Loucy (cell line): ENCODE results near the gene KCNJ15.

Source experiments
- H2AFZ ChIP-seq: fragments of 200-600 bp; sonication (generic); 2 replicates; pipeline ENCODE4 v1.6.0; 2016; ENCODE audit warnings: antibody characterized with exemption, mild to moderate bottlenecking, low read length, moderate library complexity
- H3F3A ChIP-seq: fragments of 200-600 bp; 2 replicates; pipeline ENCODE4 v1.6.0; 2016; ENCODE audit warnings: antibody characterized with exemption, low read depth, mild to moderate bottlenecking
- H3K27me3 ChIP-seq: fragments of 200-600 bp; sonication (generic); 2 replicates; pipeline ENCODE4 v1.6.1; 2014; ENCODE audit warnings: low read length, mild to moderate bottlenecking; ENCODE audit not compliant: insufficient read depth, poor library complexity, severe bottlenecking
- H3K36me3 ChIP-seq: fragments of 200-600 bp; sonication (generic); 2 replicates; pipeline ENCODE4 v1.6.1; 2016; ENCODE audit warnings: low read length; ENCODE audit not compliant: insufficient read depth
- H3K4me1 ChIP-seq: fragments of 200-600 bp; sonication (generic); 2 replicates; pipeline ENCODE4 v1.5.1; 2014; ENCODE audit warnings: low read length, mild to moderate bottlenecking; ENCODE audit not compliant: insufficient read depth, poor library complexity, severe bottlenecking
- H3K4me2 ChIP-seq: fragments of 200-600 bp; sonication (generic); 2 replicates; pipeline ENCODE4 v1.6.0; 2014; ENCODE audit warnings: antibody characterized with exemption, low read length, low read depth, mild to moderate bottlenecking; ENCODE audit not compliant: poor library complexity, severe bottlenecking
- H3K4me3 ChIP-seq: fragments of 200-600 bp; sonication (generic); 2 replicates; pipeline ENCODE4 v1.5.1; 2014; ENCODE audit warnings: low read length, mild to moderate bottlenecking, mixed read lengths; ENCODE audit not compliant: poor library complexity, severe bottlenecking
- H3K79me2 ChIP-seq: fragments of 200-600 bp; sonication (generic); 2 replicates; pipeline ENCODE4 v1.6.1; 2014; ENCODE audit warnings: low read length; ENCODE audit not compliant: insufficient read depth
- H3K9ac ChIP-seq: fragments of 200-600 bp; sonication (generic); 2 replicates; pipeline ENCODE4 v1.6.0; 2014; ENCODE audit warnings: mild to moderate bottlenecking, low read depth, low read length, moderate library complexity; ENCODE audit not compliant: poor library complexity, severe bottlenecking
- H3K9me2 ChIP-seq: fragments of 200-600 bp; sonication (generic); replicated peaks from 2 replicates; pipeline ENCODE4 v1.6.1; 2016; ENCODE audit warnings: low read depth, low read length, mixed read lengths
- H3K9me3 ChIP-seq: fragments of 200-600 bp; sonication (generic); 2 replicates; pipeline ENCODE4 v1.6.1; 2014; ENCODE audit warnings: mild to moderate bottlenecking, antibody characterized with exemption, low read length, low read depth; ENCODE audit not compliant: insufficient read depth
- H4K20me1 ChIP-seq: fragments of 200-600 bp; sonication (generic); 2 replicates; pipeline ENCODE4 v1.6.0; 2014; ENCODE audit warnings: antibody characterized with exemption, low read length, mild to moderate bottlenecking; ENCODE audit not compliant: insufficient read depth, poor library complexity, severe bottlenecking
- CTCF ChIP-seq: fragments of 200-600 bp; sonication (generic); conservative IDR thresholded peaks from 2 replicates; pipeline ENCODE4 v1.5.1; 2014; ENCODE audit warnings: mild to moderate bottlenecking, antibody characterized with exemption, low read length
- EZH2phosphoT487 ChIP-seq: fragments of 200-600 bp; IDR thresholded peaks from 2 replicates; pipeline ENCODE4 v1.6.1; 2018; ENCODE audit warnings: antibody characterized with exemption, mild to moderate bottlenecking, moderate library complexity, borderline replicate concordance

The KCNJ15 gene

GRCh38 chr21:38334866-38335265, 78.1 kb downstream of the KCNJ15 start:
- Histone ChIP-seq H4K20me1 (no peaks in the 10 kb centered on the region), H3K9ac (no peak overlapping the region), H3K9me3 (no peaks in the 10 kb centered on the region), H3K4me1 (no peaks in the 10 kb centered on the region), H3F3A (no peaks in the 10 kb centered on the region), H3K4me2 (no peak overlapping the region), H3K9me2 (no peaks in the 10 kb centered on the region), H3K27me3 (no peaks in the 10 kb centered on the region), H3K4me3 (no peak overlapping the region), H2AFZ (no peak overlapping the region), H3K36me3 (no peaks in the 10 kb centered on the region), H3K79me2 (no peaks in the 10 kb centered on the region)
- TF ChIP-seq EZH2phosphoT487: no peak
- no peak for TF ChIP-seq CTCF

- H3K4me3 ChIP-seq: no peak overlapping the region
- H3K9me2 ChIP-seq: no peaks in the 10 kb centered on the region
- H3K4me1 ChIP-seq: no peaks in the 10 kb centered on the region
- TF ChIP-seq EZH2phosphoT487 (no peak), CTCF (no peak)
- H3K27me3 ChIP-seq: no peaks in the 10 kb centered on the region
- no peak overlapping the region for H3K9ac ChIP-seq
- no peaks in the 10 kb centered on the region for H3K79me2 ChIP-seq
- H4K20me1 ChIP-seq: no peaks in the 10 kb centered on the region
- no peak overlapping the region for H3K4me2 ChIP-seq
- no peaks in the 10 kb centered on the region for H3K36me3 ChIP-seq
- no peak overlapping the region for H2AFZ ChIP-seq
- H3K9me3 ChIP-seq: no peaks in the 10 kb centered on the region
- no peaks in the 10 kb centered on the region for H3F3A ChIP-seq
Observed at GRCh38 chr21:38337793-38338192, 81.0 kb downstream of the KCNJ15 start.

DNA sequence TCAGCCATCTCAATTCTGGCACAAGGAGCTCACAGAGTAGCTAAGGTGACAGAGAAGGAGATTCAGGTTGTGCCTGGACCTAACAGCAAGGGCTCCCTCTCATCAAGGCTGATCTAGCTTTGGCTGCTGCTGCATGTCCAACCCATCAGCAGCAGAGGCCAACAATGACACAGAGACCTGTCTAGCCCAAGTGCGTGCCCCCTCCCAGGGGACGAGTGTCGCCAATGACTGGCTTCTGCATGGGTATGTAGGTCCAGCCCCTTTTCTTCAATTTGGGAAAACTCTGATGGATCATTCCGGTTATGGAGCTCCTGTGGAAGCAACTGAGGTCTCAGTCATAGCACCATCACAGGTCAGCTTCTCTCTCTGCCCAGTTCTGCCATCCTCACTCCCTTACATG, 83.3 kb downstream of the KCNJ15 start:
- no peak overlapping the region for H3K4me2 ChIP-seq
- H3K9me2 ChIP-seq: no peaks in the 10 kb centered on the region
- TF ChIP-seq CTCF: no peak
- no peak for TF ChIP-seq EZH2phosphoT487
- H3K9ac ChIP-seq: no peak overlapping the region
- no peak overlapping the region for H2AFZ ChIP-seq
- no peaks in the 10 kb centered on the region for H3K4me1 ChIP-seq
- H3K79me2 ChIP-seq: no peaks in the 10 kb centered on the region
- H3K36me3 ChIP-seq: no peaks in the 10 kb centered on the region
- H3K27me3 ChIP-seq: no peaks in the 10 kb centered on the region
- no peaks in the 10 kb centered on the region for H3F3A ChIP-seq
- H4K20me1 ChIP-seq: no peaks in the 10 kb centered on the region
- no peaks in the 10 kb centered on the region for H3K9me3 ChIP-seq
- H3K4me3 ChIP-seq: no peak overlapping the region
